HL-60 (cell line): Measurements from ENCODE around the gene DMAP1.
A peak's percentile ranks its signal among the peaks of the same experiment; 100 is the strongest.

ENCODE experiments used
- DNase-seq, 2 experiments: peaks; one replicate each; pipeline ENCODE4 v3.0.0-alpha.2; 2010 to 2020; ENCODE audit warnings: low read depth in 1 of 2, low spot score in 1 of 2
- H3K27ac ChIP-seq: fragments of 250-450 bp; sonication (Bioruptor Pico); replicated peaks from 2 replicates; pipeline ENCODE4 v1.5.1; 2020; ENCODE audit warnings: mild to moderate bottlenecking, moderate library complexity
- H3K27me3 ChIP-seq: fragments of 250-450 bp; sonication (Bioruptor Pico); 2 replicates; pipeline ENCODE4 v1.5.1; 2021; ENCODE audit warnings: mild to moderate bottlenecking, moderate library complexity; ENCODE audit not compliant: insufficient read depth, poor library complexity, severe bottlenecking
- H3K4me3 ChIP-seq: replicated peaks from 2 replicates; pipeline ENCODE4 v1.5.1; 2011; ENCODE audit warnings: mild to moderate bottlenecking, control low read depth, low read length; ENCODE audit not compliant: insufficient read depth
- CTCF ChIP-seq: IDR thresholded peaks from one replicate; pipeline ENCODE4 v1.5.1; 2011; ENCODE audit warnings: low read length, control low read depth, inconsistent platforms; ENCODE audit not compliant: insufficient read depth
- GABPA ChIP-seq: IDR thresholded peaks from 2 replicates; pipeline ENCODE4 v1.6.1; 2012; ENCODE audit warnings: low read depth
- POLR2AphosphoS5 ChIP-seq: IDR thresholded peaks from 2 replicates; pipeline ENCODE4 v1.6.1; 2012; ENCODE audit warnings: low read depth
- REST ChIP-seq: IDR thresholded peaks from 2 replicates; pipeline ENCODE4 v1.6.1; 2012; ENCODE audit warnings: low read depth; ENCODE audit not compliant: insufficient replicate concordance
- SPI1 ChIP-seq: IDR thresholded peaks from 2 replicates; pipeline ENCODE4 v1.6.1; 2012; ENCODE audit warnings: low read depth, mild to moderate bottlenecking, borderline replicate concordance

The DMAP1 gene

GRCh38 chr1:44263568-44264450 lies 50.5 kb downstream of the DMAP1 start:
- H3K27me3 ChIP-seq: no peaks in the 10 kb centered on the region
- peak; percentile 18 to 79 for DNase-seq
- no peak overlapping the region for H3K4me3 ChIP-seq
- peak overlapping the region; percentile 22; the same call in 1 of the 2 replicates for H3K27ac ChIP-seq
- no peak for TF ChIP-seq SPI1
- no peak for TF ChIP-seq GABPA

GRCh38 chr1:44264451-44264771 lies 51.1 kb downstream of the DMAP1 start:
- no peak overlapping the region for H3K4me3 ChIP-seq
- H3K27ac ChIP-seq: no peak overlapping the region
- no peak for DNase-seq
- TF ChIP-seq GABPA (no peak), REST (no peak), SPI1 (no peak), POLR2AphosphoS5 (no peak), CTCF (no peak)
- no peaks in the 10 kb centered on the region for H3K27me3 ChIP-seq

GRCh38 chr1:44265656-44266358 lies 52.5 kb downstream of the DMAP1 start:
- H3K27me3 ChIP-seq: no peaks in the 10 kb centered on the region
- no peak for DNase-seq
- H3K4me3 ChIP-seq: no peak overlapping the region
- TF ChIP-seq SPI1: no peak
- no peak for TF ChIP-seq CTCF
- no peak for TF ChIP-seq REST
- TF ChIP-seq POLR2AphosphoS5: no peak
- no peak for TF ChIP-seq GABPA
- H3K27ac ChIP-seq: no peak overlapping the region

GRCh38 chr1:44266400-44267344 lies 53.4 kb downstream of the DMAP1 start:
- Histone ChIP-seq H3K27me3 (no peaks in the 10 kb centered on the region), H3K27ac (no peak overlapping the region), H3K4me3 (no peak overlapping the region)
- TF ChIP-seq REST (no peak), CTCF (no peak), SPI1 (no peak)
- DNase-seq: no peak
